Measurements from ENCODE around the gene TRAK1. TPM values are rescaled to one million over a fixed set of nuclear protein-coding genes. Genes with fewer than 3 reads are reported as not detected.

Gene TRAK1
- total RNA-seq, 1 donor from 2014 or later: 53.8 TPM

GRCh38 chr3:42122261-42123011, 31.3 kb downstream of the TRAK1 start:
- no peaks in the 10 kb centered on the region for H3K27me3 Mint-ChIP-seq
- peaks cover 6% of the 10 kb centered on the region for H3K36me3 Mint-ChIP-seq (ENCODE audit: insufficient read depth)
- TF ChIP-seq, protein P1, sequence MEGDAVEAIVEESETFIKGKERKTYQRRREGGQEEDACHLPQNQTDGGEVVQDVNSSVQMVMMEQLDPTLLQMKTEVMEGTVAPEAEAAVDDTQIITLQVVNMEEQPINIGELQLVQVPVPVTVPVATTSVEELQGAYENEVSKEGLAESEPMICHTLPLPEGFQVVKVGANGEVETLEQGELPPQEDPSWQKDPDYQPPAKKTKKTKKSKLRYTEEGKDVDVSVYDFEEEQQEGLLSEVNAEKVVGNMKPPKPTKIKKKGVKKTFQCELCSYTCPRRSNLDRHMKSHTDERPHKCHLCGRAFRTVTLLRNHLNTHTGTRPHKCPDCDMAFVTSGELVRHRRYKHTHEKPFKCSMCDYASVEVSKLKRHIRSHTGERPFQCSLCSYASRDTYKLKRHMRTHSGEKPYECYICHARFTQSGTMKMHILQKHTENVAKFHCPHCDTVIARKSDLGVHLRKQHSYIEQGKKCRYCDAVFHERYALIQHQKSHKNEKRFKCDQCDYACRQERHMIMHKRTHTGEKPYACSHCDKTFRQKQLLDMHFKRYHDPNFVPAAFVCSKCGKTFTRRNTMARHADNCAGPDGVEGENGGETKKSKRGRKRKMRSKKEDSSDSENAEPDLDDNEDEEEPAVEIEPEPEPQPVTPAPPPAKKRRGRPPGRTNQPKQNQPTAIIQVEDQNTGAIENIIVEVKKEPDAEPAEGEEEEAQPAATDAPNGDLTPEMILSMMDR (IDR thresholded peaks at IDR 0.05; ENCODE audit: unreplicated experiment): no peak
- no peak for DNase-seq (ENCODE audit: low spot score, unreplicated experiment)
- H3K27ac Mint-ChIP-seq: peak overlapping the region; percentile 0
- H3K4me1 Mint-ChIP-seq (ENCODE audit: low read depth): peaks cover 1% of the 10 kb centered on the region
- no peak overlapping the region for H3K4me3 Mint-ChIP-seq (ENCODE audit: low read depth)
- no peaks in the 10 kb centered on the region for H3K9me3 Mint-ChIP-seq (ENCODE audit: low read depth)

DNA sequence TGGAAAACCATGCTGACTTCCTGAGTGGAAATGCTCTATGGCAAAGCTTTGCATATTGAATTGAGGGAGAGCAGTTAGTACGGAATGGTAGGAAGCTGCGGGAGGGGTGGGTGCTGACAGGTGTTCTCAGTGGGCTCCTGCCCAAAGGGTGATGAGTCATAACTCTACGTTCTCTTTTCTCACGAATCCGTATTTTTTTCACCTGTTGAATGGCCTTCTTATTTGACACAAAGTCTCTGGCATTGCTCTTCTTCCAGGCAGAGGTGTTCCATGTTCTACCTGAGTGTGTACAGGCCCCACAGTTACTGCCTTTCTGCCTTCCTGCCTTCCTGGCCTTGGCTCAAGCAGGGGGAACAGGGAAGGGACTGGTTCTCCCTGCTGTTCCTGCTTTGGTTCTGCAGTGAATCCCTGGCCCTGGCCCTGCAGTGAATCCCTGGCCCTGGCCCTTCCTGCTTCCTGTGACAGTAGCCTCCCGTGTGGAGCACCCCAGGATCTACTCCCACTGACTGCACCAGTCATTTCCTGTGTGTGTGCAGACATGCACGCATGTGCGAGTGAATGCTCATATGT, 31.9 kb downstream of the TRAK1 start:
- Mint-ChIP-seq H3K27ac (peak overlapping the region; percentile 72), H3K4me3 (ENCODE audit: low read depth) (no peak overlapping the region), H3K36me3 (ENCODE audit: insufficient read depth) (peaks cover 6% of the 10 kb centered on the region), H3K9me3 (ENCODE audit: low read depth) (no peaks in the 10 kb centered on the region), H3K4me1 (ENCODE audit: low read depth) (no peaks in the 10 kb centered on the region), H3K27me3 (no peaks in the 10 kb centered on the region)
- TF ChIP-seq, protein P1 (IDR thresholded peaks at IDR 0.05; ENCODE audit: unreplicated experiment): no peak
- no peak for DNase-seq (ENCODE audit: low spot score, unreplicated experiment)

DNA sequence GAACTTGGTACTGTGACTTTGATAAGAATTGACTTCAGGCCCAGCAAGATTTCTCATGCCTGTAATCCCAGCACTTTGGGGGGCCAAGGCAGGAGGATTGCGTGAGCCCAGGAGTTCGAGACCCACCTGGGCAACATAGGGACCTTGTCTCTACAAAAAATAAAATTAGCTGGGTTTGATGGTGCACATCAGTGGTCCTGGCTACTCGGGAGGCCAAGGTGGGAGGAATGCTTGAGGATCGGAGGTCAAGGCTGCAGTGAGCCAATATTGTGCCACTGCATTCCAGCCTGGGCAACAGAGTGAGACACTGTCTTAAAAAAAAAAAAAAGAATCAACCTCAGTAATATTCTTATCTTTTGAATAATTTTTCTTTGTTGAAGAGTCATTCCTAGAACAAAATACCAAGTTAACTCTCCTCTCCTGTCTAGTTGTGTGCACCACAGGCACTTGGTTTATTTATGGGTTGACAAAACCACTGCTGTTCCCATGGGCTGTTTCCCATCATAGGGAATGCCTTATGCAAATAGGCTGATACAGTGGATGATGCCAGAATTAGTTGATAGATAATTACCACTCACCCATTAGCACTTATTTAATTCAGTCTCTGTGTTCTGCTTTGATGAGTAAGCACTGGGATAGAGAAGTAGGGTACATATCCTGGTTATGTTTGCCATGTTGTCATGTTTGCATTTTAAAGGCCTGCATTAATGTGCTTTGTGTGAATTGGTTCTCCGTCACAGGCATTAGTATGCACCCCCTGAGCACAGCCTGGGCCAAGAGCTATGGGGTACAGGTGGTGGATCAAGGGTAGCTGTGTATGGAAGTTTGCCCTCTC, 32.9 kb downstream of the TRAK1 start:
- H3K36me3 Mint-ChIP-seq (ENCODE audit: insufficient read depth): peaks cover 6% of the 10 kb centered on the region
- no peak for DNase-seq (ENCODE audit: low spot score, unreplicated experiment)
- no peak overlapping the region for H3K4me3 Mint-ChIP-seq (ENCODE audit: low read depth)
- no peak overlapping the region for H3K27ac Mint-ChIP-seq
- H3K27me3 Mint-ChIP-seq: no peaks in the 10 kb centered on the region
- H3K9me3 Mint-ChIP-seq (ENCODE audit: low read depth): no peaks in the 10 kb centered on the region
- TF ChIP-seq, protein P1 (IDR thresholded peaks at IDR 0.05; ENCODE audit: unreplicated experiment): no peak
- peaks cover 2% of the 10 kb centered on the region for H3K4me1 Mint-ChIP-seq (ENCODE audit: low read depth)

DNA sequence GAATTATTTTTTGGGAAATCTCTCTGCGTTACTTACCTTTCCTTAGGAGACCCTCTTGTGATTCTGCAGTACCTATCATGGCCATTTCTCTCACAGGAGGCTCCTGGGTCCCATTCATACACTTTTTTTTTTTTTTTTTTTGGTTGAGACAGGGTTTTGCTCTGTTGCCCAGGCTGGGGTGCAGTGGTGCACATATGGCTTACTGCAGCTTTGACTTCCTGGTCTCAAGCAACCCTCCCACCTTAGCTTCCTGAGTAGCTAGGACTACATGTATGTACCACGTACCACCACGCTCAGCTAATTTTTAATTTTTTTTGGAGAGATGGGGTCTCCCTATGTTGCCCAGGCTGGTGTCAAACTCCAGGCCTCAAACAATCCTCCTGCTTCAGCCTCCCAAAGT, 36.1 kb downstream of the TRAK1 start:
- no peak overlapping the region for H3K4me3 Mint-ChIP-seq (ENCODE audit: low read depth)
- TF ChIP-seq, protein P1 (IDR thresholded peaks at IDR 0.05; ENCODE audit: unreplicated experiment): no peak
- no peaks in the 10 kb centered on the region for H3K9me3 Mint-ChIP-seq (ENCODE audit: low read depth)
- peaks cover 6% of the 10 kb centered on the region for H3K36me3 Mint-ChIP-seq (ENCODE audit: insufficient read depth)
- DNase-seq (ENCODE audit: low spot score, unreplicated experiment): no peak
- H3K27ac Mint-ChIP-seq: no peak overlapping the region
- H3K27me3 Mint-ChIP-seq: no peaks in the 10 kb centered on the region
- H3K4me1 Mint-ChIP-seq (ENCODE audit: low read depth): peaks cover 21% of the 10 kb centered on the region

DNA sequence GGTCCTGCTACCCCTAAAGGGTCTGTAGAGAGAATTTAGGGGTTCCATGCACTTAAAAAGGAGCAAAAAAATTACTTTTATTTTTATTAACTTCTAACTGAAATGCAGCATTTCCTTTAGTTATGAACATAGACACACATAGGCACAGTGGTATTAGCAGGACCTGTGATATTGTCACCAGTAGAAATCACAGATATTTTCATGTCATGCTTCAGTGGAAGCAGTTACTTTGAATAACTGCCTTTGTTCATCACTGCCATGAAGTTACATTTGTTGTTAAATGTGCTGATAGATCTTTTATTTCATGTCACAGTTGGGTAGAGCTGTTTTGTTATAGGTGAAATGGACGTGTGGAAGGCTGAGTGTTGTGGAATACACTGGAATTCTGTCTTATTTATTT, 37.4 kb downstream of the TRAK1 start:
- Mint-ChIP-seq H3K4me3 (ENCODE audit: low read depth) (no peak overlapping the region), H3K27me3 (no peaks in the 10 kb centered on the region), H3K36me3 (ENCODE audit: insufficient read depth) (peaks cover 6% of the 10 kb centered on the region), H3K27ac (no peak overlapping the region), H3K9me3 (ENCODE audit: low read depth) (no peaks in the 10 kb centered on the region), H3K4me1 (ENCODE audit: low read depth) (peaks cover 21% of the 10 kb centered on the region)
- TF ChIP-seq, protein P1 (IDR thresholded peaks at IDR 0.05; ENCODE audit: unreplicated experiment): no peak
- no peak for DNase-seq (ENCODE audit: low spot score, unreplicated experiment)
